ENCODE measurements around the gene TDRD1.

The TDRD1 gene

DNA sequence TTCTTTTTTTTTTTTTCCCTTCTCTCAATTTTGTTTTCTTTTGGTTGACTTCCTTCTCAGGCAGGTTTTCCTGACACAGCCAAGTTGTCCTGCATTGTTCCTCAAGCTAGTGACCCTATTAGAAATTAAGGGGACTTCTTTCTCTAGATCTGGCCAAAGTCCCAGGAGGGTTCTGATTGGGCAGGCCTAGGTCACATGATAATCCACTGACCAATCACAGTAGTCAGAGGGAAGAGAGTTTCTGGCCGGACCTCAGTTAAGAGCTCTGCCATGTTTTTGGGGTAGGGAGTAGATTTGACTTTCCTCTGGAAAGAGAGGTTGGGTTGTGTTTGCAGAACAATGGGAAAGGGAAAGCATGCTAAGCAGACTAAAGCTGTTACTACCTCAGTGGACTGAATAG lies 76.1 kb downstream of the TDRD1 start:
- no peak overlapping the region for H3K4me3 ChIP-seq (ENCODE audit: low read length)
- DNase-seq (ENCODE audit: low read depth, low spot score) = no peak

DNA sequence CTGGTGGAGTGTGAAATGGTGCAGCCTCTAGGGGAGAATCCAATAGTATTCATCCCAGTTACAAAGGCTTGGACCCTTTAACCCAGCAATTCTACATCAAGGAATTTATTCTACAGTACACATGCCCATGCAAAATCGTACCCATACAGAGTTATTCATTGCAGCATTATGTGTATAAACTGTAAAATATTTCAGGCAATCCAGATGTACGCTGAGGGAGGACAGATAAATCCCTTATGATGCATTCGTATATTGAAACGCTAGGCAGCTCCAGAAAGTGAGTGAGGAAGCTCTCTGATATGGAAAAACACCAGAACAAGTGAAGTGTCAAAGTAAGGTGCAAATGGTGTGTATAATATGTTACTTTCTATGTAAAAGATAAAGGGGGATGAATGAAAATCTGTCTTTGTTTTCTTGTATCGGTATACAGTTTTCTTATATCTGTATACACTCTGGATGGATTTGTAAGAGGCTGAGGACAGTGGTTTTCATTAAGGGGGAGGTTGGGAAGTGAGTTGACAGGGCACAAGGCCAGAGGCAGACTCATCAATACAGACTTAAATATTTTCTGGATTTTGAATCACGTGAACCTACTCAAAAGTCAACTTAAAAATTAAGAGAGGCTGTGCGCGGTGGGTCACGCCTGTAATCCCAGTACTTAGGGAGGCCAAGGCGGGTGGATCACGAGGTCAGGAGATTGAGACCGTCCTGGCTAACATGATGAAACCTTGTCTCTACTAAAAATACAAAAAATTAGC lies 77.0 kb downstream of the TDRD1 start:
- DNase-seq (ENCODE audit: low read depth, low spot score) = no peak
- no peak overlapping the region for H3K4me3 ChIP-seq (ENCODE audit: low read length)

DNA sequence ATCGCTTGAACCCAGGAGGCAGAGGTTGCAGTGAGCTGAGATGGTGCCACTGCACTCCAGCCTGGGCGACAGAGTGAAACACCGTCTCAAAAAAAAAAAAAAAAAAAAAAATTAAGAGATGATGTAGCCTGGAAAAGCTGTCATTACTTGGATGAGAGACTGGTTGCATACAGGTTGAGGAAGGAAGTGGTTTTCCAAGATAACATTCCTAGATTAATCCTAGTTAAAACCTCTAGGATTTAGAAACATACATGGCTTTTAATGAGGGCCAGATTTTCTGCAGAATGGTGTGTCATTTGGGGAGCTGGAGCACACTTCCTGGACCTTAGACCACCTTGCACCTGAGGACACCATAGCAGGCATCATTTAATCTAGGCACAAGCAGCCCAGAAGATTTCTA lies 77.7 kb downstream of the TDRD1 start:
- H3K4me3 ChIP-seq (ENCODE audit: low read length) = no peak overlapping the region
- DNase-seq (ENCODE audit: low read depth, low spot score) = no peak

DNA sequence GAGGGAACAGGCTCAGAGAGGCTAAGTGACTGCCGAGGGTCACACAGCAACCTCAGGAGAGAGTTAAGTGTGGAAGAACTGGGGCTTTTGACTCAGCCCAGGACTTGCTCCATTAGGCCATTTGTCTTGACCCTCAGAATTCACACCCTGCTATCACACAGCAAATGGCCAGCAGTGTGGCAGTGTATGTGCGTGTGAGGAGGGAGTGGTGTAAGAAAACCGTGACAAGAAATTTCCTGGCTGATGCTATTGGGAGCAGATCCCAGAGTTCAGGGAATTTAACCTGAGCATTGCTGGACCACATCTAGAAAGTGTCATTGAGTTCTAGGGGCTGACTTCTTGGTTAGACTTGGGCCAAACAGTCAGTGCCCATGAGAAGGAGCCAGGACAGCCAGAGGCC lies 78.3 kb downstream of the TDRD1 start:
- DNase-seq (ENCODE audit: low read depth, low spot score) = no peak
- no peak overlapping the region for H3K4me3 ChIP-seq (ENCODE audit: low read length)

DNA sequence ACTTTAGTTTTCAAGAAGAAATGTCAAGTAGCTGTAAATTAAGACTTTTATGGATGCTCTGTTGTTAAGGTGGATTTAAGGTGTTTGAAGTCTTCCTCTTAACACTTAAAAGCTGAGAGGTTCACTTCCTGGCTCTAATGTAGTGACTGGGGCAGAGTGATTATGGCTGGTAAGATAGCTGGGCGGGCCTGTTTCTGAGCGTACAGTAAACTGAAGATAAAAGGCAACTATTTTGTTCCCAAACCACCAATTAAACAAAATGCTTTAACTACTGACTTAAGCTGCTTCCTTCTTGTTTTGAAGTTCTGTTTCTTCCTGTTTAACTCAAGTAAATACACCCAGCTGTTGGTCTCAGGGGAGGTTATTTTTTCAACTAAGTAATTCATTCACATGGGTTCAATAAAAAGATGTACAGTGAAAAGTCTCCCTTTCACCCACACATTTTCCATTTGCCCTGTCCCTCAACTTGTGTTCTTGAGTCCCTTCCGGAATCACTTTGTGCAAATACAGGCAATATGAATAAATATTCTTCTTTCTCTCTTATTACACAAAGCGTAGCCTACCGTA lies 79.2 kb downstream of the TDRD1 start:
- DNase-seq (ENCODE audit: low read depth, low spot score) = peak; percentile 88
- H3K4me3 ChIP-seq (ENCODE audit: low read length) = no peak overlapping the region

DNA sequence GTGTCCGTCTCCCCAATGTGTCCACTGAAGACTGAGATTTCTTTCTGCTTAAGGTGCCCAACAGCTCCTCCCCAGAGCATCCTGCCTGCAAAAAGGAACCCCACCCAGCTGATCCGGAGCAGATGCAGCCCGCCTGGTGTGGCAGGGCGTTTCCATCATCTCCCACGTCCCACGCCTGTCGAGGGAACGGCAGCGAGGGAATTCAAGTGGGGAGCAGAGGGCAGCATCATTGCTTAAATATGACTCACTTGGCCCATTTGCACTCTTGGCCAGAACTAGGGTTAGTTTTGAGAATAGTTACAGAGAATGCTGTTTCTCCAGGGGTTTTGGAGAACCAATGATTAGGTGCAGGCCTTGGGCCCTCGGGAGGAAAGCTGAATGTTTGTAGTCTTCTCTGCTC lies 80.7 kb downstream of the TDRD1 start:
- DNase-seq (ENCODE audit: low read depth, low spot score) = no peak
- no peak overlapping the region for H3K4me3 ChIP-seq (ENCODE audit: low read length)

DNA sequence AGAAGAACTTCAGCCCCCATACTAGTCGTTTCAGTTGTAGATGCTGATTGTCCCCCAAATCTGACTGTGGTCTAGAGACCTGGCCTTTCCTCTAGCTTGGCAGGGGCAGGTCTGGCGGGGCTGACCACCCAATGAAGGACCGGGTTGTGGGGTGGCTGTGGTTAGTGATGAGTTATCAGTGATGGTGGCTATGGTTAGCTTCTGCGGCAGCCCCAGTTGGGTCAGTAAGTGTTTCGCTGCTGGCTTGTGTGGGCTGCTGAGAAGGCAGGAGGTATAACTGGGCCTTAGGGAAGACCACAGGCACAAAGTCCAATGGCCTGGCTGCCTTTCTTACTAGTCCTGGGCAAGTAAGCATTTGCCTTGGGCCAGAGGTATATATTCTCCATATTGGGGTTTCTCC lies 81.2 kb downstream of the TDRD1 start:
- H3K4me3 ChIP-seq (ENCODE audit: low read length) = no peak overlapping the region
- DNase-seq (ENCODE audit: low read depth, low spot score) = no peak

DNA sequence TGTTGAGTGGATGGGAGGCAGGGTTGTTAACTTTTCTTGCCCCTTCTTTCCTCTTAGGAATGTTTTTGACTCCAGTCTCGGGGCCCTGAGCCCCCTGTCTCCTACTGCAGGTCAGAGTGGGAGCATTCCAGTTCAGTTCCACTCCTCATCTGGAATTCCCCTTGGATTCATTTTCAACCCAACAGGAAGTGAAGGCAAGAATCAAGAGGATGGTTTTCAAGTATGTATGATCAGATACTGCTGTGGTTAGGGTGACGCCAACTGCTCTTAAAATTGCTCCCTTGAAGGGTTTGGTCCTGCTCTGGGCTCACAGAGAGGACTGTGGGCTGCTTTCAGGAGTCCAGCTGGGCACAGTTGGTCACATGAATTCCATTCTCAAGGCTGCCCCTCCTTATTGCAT lies 81.9 kb downstream of the TDRD1 start:
- no peak for DNase-seq (ENCODE audit: low read depth, low spot score)
- H3K4me3 ChIP-seq (ENCODE audit: low read length) = no peak overlapping the region

DNA sequence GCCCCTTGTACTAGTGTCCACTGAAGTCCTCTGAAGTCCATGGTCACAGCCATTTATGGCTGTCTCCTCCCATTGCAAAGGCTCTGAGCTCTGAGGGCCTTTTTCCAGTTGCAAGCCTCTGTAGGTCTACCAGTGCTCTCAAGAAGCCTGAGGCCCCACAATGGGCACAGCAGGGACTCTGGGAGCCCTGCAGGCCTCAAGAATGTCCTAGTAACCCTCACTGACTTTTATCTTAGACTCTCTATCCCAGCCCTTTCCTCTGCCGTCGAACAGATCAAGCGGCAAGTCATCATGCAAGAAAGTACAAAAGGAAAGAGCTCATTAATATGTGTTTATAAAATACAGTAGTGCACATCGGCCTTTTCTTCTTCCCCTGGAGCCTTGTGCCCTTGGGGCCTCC lies 83.3 kb downstream of the TDRD1 start:
- DNase-seq (ENCODE audit: low read depth, low spot score) = no peak
- H3K4me3 ChIP-seq (ENCODE audit: low read length) = no peak overlapping the region

DNA sequence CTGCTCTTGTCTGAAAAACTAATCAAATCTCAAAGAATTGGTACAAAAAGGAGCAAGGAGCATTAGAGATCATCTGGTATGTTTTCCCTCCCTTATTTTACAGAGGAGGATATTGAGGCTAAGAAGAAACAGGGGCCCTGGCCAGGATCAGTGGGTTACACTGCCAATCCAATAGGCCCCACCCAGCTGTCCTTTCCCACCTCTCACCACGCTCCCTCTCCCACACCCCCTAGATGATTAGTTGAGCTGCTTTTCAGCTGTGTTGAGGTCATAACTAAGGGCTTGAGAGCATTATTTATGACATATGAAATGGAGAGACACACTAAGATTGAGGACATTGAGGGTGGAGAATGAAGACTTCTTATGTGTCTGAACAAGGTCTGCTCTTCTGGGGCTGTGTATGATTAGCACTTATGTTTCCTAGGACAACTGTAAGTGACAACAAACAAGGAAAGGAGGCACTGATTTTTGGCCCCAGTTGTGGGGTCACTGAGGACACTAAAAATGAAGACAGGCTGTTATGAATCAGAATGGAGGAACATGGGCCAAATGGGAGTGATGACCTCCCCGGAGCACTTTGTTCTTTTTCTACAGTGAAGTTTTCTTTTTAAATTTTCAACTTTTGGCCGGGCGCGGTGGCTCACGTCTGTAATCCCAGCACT lies 86.4 kb downstream of the TDRD1 start:
- H3K4me3 ChIP-seq (ENCODE audit: low read length) = no peak overlapping the region
- no peak for DNase-seq (ENCODE audit: low read depth, low spot score)

DNA sequence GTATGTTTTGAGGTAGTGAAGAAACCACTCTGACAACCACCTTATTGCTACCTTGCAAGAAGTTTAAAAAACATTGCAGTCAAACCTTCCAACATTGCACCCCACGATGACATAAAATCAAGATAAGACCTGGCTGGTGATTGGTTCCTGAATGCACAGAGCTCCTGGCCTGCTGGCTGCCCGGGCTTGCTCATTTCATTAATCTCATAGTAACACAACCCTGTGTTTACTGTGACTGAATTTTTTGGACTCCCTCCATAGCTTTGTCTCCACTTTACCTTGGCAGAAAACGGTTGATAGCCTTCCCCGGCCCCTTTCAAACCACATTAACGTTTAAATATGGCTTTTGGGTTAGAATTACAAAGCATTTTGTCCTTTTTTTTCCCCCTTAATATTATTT lies 87.4 kb downstream of the TDRD1 start:
- no peak overlapping the region for H3K4me3 ChIP-seq (ENCODE audit: low read length)
- DNase-seq (ENCODE audit: low read depth, low spot score) = no peak

DNA sequence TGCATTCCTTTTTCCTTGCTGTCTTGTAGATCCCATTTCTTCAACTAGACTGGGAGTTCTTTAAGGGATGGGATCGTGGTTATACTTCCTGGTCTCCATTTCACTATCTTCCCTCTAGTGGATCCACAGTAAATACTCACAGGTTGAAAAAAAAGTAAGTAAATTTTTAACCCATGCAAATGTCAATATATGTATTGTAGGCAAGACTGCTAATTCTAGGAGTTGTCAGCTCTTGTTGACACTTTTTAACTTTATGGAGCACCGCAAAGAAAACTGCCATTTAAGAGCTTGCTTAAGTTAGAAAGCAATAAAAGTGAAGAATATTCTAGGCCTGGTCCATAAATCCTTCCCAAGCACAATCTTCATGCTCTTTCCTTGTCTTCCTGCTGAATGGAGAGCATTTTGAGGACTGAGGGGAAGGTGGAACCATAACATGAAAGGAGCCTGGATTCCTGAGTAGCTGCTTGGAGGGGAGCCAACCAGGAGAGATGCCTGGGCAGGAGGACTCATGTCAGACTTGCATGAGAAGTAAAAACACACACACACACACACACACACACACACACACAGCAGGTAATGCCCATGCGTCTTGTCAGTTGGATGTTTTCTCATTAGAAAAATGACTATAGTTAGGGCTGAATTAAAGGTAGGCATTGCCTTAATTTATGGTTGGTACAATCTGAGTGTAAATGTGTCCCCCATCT lies 92.1 kb downstream of the TDRD1 start:
- no peak for DNase-seq (ENCODE audit: low read depth, low spot score)

DNA sequence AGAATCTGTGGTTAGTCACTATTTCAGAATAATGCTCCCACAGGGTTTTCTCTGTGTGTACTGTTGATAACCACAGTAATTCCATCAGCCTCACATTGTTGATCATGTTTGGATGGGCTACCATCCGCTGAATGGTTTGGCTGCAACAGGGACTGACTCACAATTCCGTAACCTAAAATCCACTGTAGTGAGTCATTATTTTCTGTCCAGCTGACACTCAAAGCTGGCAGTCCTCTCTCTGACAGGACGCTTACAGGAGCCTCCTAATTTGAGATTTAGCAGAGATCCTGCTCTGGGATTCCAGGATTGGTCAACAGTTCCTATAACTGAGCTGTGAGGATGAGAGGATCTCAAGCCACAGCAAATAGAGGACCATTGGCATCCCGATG lies 92.6 kb downstream of the TDRD1 start:
- no peak overlapping the region for H3K4me3 ChIP-seq (ENCODE audit: low read length)
- no peak for DNase-seq (ENCODE audit: low read depth, low spot score)

More for the DNA sequence above, 92.1 kb downstream of the TDRD1 start:
- H3K4me3 ChIP-seq (ENCODE audit: low read length) = no peak overlapping the region

DNA sequence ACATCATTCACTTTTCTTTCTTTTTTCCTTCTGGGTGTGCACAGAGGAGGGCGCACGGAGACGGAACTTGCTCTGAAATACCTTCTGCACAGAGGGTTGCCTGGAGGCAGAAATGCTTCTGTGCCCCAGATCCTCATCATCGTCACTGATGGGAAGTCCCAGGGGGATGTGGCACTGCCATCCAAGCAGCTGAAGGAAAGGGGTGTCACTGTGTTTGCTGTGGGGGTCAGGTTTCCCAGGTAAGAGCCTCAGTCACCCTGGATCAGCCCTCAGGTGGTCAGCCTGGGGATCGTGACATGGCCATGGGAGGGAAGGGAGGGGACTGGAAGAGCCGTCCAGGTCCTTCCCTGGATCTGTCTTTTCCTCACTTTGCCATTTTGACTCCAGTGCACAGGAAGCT lies 93.5 kb downstream of the TDRD1 start:
- H3K4me3 ChIP-seq (ENCODE audit: low read length) = no peak overlapping the region
- no peak for DNase-seq (ENCODE audit: low read depth, low spot score)

DNA sequence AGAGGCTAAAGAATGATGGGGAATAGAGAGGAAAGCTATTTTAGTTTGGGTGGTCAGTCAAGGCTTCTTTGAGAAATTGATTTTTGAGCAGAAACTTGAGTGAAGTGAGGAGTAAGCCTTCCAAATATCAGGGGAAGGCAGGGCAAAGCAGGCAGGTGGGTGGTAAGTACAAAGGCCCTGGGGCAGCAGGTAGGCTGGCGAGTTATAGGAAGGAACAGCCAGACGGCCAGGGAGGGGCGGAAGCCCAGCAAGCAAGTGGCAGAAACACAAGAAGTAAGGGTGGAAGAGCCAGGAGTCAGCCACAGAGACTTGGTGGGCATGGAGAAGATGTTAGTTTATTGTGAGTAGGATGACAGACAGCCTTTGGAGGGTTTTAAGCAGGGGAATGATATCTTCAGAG lies 94.8 kb downstream of the TDRD1 start:
- no peak overlapping the region for H3K4me3 ChIP-seq (ENCODE audit: low read length)
- no peak for DNase-seq (ENCODE audit: low read depth, low spot score)

DNA sequence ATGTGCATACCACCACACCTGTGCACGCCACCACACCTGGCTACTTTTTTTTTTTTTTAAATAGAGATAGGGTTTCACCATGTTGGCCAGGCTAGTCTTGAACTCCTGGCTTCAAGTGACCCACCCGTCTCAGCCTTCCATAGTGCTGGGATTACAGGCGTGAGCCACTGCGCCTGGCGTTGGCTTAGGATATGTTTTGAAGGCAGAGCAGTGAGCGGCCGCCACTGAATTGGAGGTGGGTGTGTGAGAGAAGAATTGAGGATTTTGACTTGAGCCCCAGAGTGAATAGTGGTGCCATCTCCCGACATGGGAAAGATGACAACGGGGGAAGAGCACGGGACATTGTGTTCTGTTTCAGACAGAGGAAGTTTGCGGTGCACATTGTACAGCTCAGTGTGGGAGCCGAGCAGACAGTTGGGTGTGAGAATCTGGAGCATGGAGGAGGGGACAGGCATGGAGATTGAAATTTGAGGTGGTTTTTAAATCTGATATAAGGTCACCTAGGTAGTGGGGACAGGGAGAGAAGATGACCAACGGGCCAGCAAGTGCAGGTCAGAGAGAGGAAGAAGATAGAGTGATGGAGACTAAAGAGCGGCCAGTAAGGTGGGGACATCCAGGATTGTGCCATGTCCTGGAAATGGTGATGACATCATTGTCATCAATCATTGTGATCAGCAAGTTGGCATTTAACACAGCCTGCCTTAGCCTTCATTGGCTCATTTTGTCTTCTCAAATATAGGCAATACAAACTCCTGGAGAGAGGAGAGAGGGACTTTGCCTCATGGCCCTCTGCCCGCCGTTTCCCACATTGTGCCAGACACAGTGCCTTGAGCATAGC lies 95.7 kb downstream of the TDRD1 start:
- no peak overlapping the region for H3K4me3 ChIP-seq (ENCODE audit: low read length)
- DNase-seq (ENCODE audit: low read depth, low spot score) = no peak

DNA sequence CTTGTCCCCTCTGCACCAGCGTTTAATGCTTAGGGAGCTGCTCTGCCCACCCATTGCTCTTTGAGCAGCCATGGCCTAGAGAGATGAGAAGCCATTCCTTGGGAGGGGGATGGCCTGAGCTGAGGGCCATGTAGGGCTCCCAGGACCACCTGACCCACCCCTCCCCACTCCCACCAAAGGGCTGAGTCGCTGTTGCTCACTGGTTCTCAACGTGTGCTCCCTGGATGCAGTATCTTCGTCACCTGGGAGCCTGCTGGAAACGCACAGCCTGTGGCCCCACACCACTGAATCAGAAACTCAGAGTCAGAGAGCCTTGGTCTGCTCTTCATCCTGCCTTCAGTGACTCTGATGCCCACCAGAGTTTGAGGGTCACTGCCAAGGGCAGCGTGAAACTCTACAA lies 96.9 kb downstream of the TDRD1 start:
- H3K4me3 ChIP-seq (ENCODE audit: low read length) = no peak overlapping the region
- DNase-seq (ENCODE audit: low read depth, low spot score) = no peak

DNA sequence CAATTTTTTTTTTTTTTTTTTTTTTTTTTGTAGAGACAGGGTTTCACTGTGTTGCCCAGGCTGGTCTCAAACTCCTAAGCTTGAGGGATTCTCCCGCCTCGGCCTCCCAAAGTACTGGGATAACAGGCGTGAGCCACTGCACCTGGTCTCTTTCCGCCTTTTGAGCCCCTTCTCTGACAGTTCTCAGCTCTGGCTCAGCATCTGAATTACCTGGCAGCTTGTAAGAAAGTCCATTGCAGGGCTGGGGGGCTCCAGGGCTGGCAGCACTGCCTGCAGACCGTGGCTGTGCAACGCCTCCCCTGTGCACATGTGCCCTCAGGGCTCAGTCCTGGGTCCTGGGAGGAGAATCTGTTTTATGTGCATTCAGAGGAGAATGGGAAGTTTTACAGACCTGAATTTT lies 97.5 kb downstream of the TDRD1 start:
- H3K4me3 ChIP-seq (ENCODE audit: low read length) = no peak overlapping the region
- DNase-seq (ENCODE audit: low read depth, low spot score) = no peak

DNA sequence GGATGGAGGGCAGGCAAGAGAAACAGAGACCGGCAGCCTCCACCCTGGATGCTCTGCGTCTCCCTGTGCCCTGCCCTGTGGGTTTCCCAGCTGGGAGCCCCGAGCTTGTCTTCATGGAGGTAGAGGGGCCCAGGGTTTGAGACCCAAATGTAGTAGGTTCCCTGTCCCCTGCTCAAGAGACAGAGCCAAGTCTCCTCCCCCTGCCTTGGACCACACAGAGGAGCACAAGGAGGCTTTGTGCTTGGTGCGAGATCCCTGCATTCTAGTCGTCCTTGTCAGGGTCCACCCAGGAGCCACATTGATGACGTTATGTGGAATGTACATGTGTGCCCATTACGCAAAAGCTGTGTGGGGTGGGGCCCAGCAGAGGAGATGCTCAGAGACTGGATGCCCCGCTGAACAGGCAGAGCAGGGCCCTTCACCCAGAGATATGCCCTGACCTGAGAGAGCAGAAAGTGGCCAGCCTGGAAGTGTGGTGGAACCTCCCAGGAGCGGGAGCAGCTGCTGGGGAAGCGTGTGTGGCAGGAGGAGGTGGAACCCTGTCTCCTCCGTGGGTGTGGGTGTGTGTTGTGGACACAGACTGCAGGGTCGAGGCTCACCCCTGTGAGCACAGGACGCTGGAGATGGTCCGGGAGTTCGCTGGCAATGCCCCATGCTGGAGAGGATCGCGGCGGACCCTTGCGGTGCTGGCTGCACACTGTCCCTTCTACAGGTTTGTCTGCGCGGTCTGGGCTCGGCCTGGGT lies 99.2 kb downstream of the TDRD1 start:
- DNase-seq (ENCODE audit: low read depth, low spot score) = no peak
- no peak overlapping the region for H3K4me3 ChIP-seq (ENCODE audit: low read length)

Measured in Jurkat, Clone E6-1 (cell line).